Measurements from ENCODE around the gene IL17RE.
"Not testable (repeated sequence)": the region's sequence is repeated elsewhere in the genome, so short reads cannot be mapped to it uniquely, and the experiment has no call there.

IL17RE gene

DNA sequence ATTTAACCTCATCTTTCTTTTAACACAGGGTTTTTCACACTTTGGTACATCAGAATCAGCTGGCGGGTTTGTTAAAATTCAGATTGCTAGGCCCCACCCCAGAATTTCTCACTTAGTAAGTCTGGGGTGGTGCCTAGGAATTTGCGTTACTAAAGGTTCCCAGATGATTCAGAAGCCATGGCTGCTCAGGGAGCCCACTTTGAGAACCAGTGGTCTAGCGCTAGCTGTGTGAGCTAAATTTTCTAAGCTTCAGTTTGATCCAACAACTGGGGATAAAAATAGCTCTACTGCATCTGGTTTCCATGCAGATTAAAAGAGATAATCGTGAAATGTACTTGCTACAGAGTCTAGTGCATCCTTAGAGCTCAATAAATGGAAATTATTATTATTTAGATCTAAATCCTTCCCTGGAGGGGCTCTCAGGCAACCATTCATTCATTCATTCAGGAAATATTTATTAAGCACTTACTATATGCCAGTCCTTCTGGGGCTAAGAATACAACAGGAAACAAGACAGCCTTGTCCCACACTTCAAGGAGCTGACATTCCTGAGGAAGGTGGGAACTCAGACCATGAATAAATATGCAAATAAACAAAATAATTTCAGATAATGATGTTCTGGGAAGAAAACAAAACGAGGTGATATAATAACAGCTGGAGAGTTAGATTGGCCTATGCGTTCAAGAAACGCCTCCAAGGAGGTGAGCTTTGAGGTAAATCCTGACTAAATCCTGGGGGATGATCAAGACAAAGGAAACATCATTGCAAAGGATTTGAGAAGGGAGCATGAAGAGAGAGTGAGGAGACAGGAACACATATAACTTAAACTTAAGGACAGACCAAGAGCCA is 18.7 kb upstream of the IL17RE start:
- Histone ChIP-seq H3K4me3 (ENCODE audit: low read depth in 1 of 2, low read length in 2 of 2) (no peak overlapping the region), H3K27me3 (ENCODE audit: low read depth, low read length) (no peaks in the 10 kb centered on the region), H3K27ac (ENCODE audit: low read length) (peak overlapping the region; percentile 10), H3K9me3 (ENCODE audit: control insufficient read depth in 1 of 2, low read length in 2 of 2) (no peaks in the 10 kb centered on the region), H3K4me1 (ENCODE audit: control insufficient read depth in 1 of 2, insufficient read depth in 2 of 2, low read length in 2 of 2) (no peaks in the 10 kb centered on the region), H3K36me3 (ENCODE audit: control insufficient read depth in 1 of 2, insufficient read depth in 2 of 2, low read length in 2 of 2) (no peaks in the 10 kb centered on the region)

GRCh38 chr3:9884555-9885165 is 18.0 kb upstream of the IL17RE start:
- Histone ChIP-seq H3K27me3 (ENCODE audit: low read depth, low read length) (no peaks in the 10 kb centered on the region), H3K36me3 (ENCODE audit: control insufficient read depth in 1 of 2, insufficient read depth in 2 of 2, low read length in 2 of 2) (no peaks in the 10 kb centered on the region), H3K4me3 (ENCODE audit: low read depth in 1 of 2, low read length in 2 of 2) (no peak overlapping the region), H3K4me1 (ENCODE audit: control insufficient read depth in 1 of 2, insufficient read depth in 2 of 2, low read length in 2 of 2) (no peaks in the 10 kb centered on the region), H3K9me3 (ENCODE audit: control insufficient read depth in 1 of 2, low read length in 2 of 2) (no peaks in the 10 kb centered on the region), H3K27ac (ENCODE audit: low read length) (no peak overlapping the region)

DNA sequence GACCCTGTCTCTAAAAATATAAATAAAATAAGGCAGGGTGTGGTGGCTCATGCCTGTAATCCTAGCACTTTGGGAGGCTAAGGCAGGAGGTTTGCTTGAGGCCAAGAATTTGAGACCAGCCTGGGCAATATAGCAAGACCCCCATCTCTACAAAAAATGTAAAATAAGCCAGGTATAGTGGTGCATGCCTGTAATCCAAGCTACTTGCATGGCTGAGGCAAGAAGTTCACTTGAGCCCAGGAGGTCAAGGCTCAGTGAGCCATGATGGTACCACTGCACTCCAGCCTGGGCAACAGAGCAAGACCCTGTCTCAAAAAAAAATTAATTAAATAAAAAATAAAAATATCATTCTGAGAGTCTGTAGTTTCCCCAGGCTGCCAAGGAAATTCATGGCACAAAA is 16.3 kb upstream of the IL17RE start:
- no peaks in the 10 kb centered on the region for H3K9me3 ChIP-seq (ENCODE audit: control insufficient read depth in 1 of 2, low read length in 2 of 2)
- no peaks in the 10 kb centered on the region for H3K27me3 ChIP-seq (ENCODE audit: low read depth, low read length)
- no peaks in the 10 kb centered on the region for H3K4me1 ChIP-seq (ENCODE audit: control insufficient read depth in 1 of 2, insufficient read depth in 2 of 2, low read length in 2 of 2)
- H3K4me3 ChIP-seq (ENCODE audit: low read depth in 1 of 2, low read length in 2 of 2): no peak overlapping the region
- H3K36me3 ChIP-seq (ENCODE audit: control insufficient read depth in 1 of 2, insufficient read depth in 2 of 2, low read length in 2 of 2): no peaks in the 10 kb centered on the region
- H3K27ac ChIP-seq (ENCODE audit: low read length): no peak overlapping the region

- no peaks in the 10 kb centered on the region for H3K9me3 ChIP-seq (ENCODE audit: control insufficient read depth in 1 of 2, low read length in 2 of 2)
- H3K4me3 ChIP-seq (ENCODE audit: low read depth in 1 of 2, low read length in 2 of 2): no peak overlapping the region
- peaks cover 0 to under 1% of the 10 kb centered on the region in 2 donors for H3K36me3 ChIP-seq (ENCODE audit: control insufficient read depth in 1 of 2, insufficient read depth in 2 of 2, low read length in 2 of 2)
- H3K27me3 ChIP-seq (ENCODE audit: low read depth, low read length): no peaks in the 10 kb centered on the region
- no peak overlapping the region for H3K27ac ChIP-seq (ENCODE audit: low read length)
- H3K4me1 ChIP-seq (ENCODE audit: control insufficient read depth in 1 of 2, insufficient read depth in 2 of 2, low read length in 2 of 2): peaks cover 0 to 5% of the 10 kb centered on the region in 2 donors
These were observed 15.2 kb upstream of the IL17RE start for GRCh38 chr3:9887480-9887879.

GRCh38 chr3:9888540-9888939 is 14.1 kb upstream of the IL17RE start:
- H3K27ac ChIP-seq (ENCODE audit: low read length): no peak overlapping the region
- H3K4me1 ChIP-seq (ENCODE audit: control insufficient read depth in 1 of 2, insufficient read depth in 2 of 2, low read length in 2 of 2): peaks cover 0 to 10% of the 10 kb centered on the region in 2 donors
- H3K36me3 ChIP-seq (ENCODE audit: control insufficient read depth in 1 of 2, insufficient read depth in 2 of 2, low read length in 2 of 2): peaks cover 10 to 11% of the 10 kb centered on the region in 2 donors

DNA sequence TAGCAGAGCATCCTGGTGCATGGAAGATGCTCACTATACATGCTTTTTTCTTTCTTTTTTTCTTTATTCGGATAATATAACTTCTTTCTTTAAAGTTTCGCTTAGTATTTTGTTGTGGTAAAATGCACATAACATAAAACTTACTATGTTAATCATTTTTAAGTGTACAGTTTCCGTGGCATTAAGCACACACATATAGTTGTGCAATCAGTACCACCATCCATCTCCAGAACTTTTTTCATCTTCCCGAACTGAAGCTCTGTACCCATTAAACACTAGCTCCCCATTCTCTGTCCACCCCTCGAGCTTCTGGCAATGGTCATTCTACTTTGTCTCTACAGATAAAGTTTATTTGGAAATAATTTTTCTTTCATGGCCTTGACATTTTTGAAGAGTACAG is 13.2 kb upstream of the IL17RE start:
- H3K4me3 ChIP-seq (ENCODE audit: low read depth in 1 of 2, low read length in 2 of 2): no peak overlapping the region
- H3K4me1 ChIP-seq (ENCODE audit: control insufficient read depth in 1 of 2, insufficient read depth in 2 of 2, low read length in 2 of 2): peaks cover 0 to 16% of the 10 kb centered on the region in 2 donors
- H3K9me3 ChIP-seq (ENCODE audit: control insufficient read depth in 1 of 2, low read length in 2 of 2): no peaks in the 10 kb centered on the region

More at GRCh38 chr3:9888540-9888939, 14.1 kb upstream of the IL17RE start:
- H3K27me3 ChIP-seq (ENCODE audit: low read depth, low read length): no peaks in the 10 kb centered on the region
- no peak overlapping the region for H3K4me3 ChIP-seq (ENCODE audit: low read depth in 1 of 2, low read length in 2 of 2)
- no peaks in the 10 kb centered on the region for H3K9me3 ChIP-seq (ENCODE audit: control insufficient read depth in 1 of 2, low read length in 2 of 2)

DNA sequence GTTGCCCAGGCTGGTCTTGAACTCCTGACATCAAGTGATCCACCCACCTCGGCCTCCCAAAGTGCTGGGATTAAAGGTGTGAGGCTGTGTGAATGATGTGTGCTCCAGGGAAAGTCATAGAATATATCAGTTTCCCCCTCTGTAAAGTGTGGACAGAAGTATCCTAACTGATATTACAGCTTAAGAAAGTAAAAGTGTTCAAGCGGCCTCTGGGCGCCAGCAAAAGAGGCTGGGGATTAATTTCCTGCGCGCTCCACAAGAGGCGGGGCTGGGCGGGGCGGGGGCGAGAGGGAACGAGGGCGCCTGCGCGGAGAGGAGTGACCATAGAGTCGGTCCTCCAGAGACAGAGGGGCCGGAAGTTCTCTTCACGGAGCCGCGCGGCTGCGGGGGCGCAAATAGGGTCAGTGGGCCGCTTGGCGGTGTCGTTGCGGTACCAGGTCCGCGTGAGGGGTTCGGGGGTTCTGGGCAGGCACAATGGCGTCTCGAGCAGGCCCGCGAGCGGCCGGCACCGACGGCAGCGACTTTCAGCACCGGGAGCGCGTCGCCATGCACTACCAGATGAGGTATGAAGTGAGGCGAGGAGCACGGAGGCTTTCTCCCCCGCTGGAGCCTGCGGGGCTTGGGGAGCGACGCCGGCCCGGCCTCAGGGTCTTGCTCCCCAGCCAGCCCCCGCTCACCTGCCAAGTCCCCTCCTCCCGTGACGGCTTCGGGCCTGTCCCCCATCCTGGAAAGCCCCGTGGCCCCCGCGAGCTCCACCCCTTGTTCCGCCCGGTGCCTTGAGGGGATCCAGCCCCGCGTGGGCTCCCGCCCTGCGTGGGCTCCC is 12.2 kb upstream of the IL17RE start, which contains the start of gene JAGN1:
TSS of gene JAGN1 (plus strand) at position 362 of the 823 bp plus-strand sequence. CDS start at position 475, 113 bp downstream.
- peak within 1 kb of the TSS; percentile 72 to 94 for H3K4me3 ChIP-seq (ENCODE audit: low read depth in 1 of 2, low read length in 2 of 2)
- H3K9me3 ChIP-seq (ENCODE audit: control insufficient read depth in 1 of 2, low read length in 2 of 2): no peaks in the 10 kb centered on the region
- H3K27ac ChIP-seq (ENCODE audit: low read length): peak within 1 kb of the TSS; percentile 98
- H3K36me3 ChIP-seq (ENCODE audit: control insufficient read depth in 1 of 2, insufficient read depth in 2 of 2, low read length in 2 of 2): peaks cover 14 to 16% of the 10 kb centered on the region in 2 donors
- peaks cover 0 to 16% of the 10 kb centered on the region in 2 donors for H3K4me1 ChIP-seq (ENCODE audit: control insufficient read depth in 1 of 2, insufficient read depth in 2 of 2, low read length in 2 of 2)
- H3K27me3 ChIP-seq (ENCODE audit: low read depth, low read length): no peaks in the 10 kb centered on the region

More for the DNA sequence above, 13.2 kb upstream of the IL17RE start:
- no peak overlapping the region for H3K27ac ChIP-seq (ENCODE audit: low read length)
- peaks cover 14 to 16% of the 10 kb centered on the region in 2 donors for H3K36me3 ChIP-seq (ENCODE audit: control insufficient read depth in 1 of 2, insufficient read depth in 2 of 2, low read length in 2 of 2)
- H3K27me3 ChIP-seq (ENCODE audit: low read depth, low read length): no peaks in the 10 kb centered on the region

- H3K27ac ChIP-seq (ENCODE audit: low read length): peak overlapping the region; percentile 98
- H3K4me3 ChIP-seq (ENCODE audit: low read depth in 1 of 2, low read length in 2 of 2): peak overlapping the region; percentile 72 to 94
- peaks cover 14 to 16% of the 10 kb centered on the region in 2 donors for H3K36me3 ChIP-seq (ENCODE audit: control insufficient read depth in 1 of 2, insufficient read depth in 2 of 2, low read length in 2 of 2)
- peaks cover 0 to 16% of the 10 kb centered on the region in 2 donors for H3K4me1 ChIP-seq (ENCODE audit: control insufficient read depth in 1 of 2, insufficient read depth in 2 of 2, low read length in 2 of 2)
- H3K27me3 ChIP-seq (ENCODE audit: low read depth, low read length): no peaks in the 10 kb centered on the region
- H3K9me3 ChIP-seq (ENCODE audit: control insufficient read depth in 1 of 2, low read length in 2 of 2): no peaks in the 10 kb centered on the region
These were observed 11.5 kb upstream of the IL17RE start for GRCh38 chr3:9891072-9891622.

GRCh38 chr3:9893739-9894138 is 8.9 kb upstream of the IL17RE start:
- H3K4me1 ChIP-seq (ENCODE audit: control insufficient read depth in 1 of 2, insufficient read depth in 2 of 2, low read length in 2 of 2): peaks cover 0 to 32% of the 10 kb centered on the region in 2 donors
- H3K9me3 ChIP-seq (ENCODE audit: control insufficient read depth in 1 of 2, low read length in 2 of 2): no peaks in the 10 kb centered on the region
- peaks cover 14 to 16% of the 10 kb centered on the region in 2 donors for H3K36me3 ChIP-seq (ENCODE audit: control insufficient read depth in 1 of 2, insufficient read depth in 2 of 2, low read length in 2 of 2)
- H3K27ac ChIP-seq (ENCODE audit: low read length): no peak overlapping the region
- H3K4me3 ChIP-seq (ENCODE audit: low read depth in 1 of 2, low read length in 2 of 2): no peak overlapping the region
- H3K27me3 ChIP-seq (ENCODE audit: low read depth, low read length): no peaks in the 10 kb centered on the region

DNA sequence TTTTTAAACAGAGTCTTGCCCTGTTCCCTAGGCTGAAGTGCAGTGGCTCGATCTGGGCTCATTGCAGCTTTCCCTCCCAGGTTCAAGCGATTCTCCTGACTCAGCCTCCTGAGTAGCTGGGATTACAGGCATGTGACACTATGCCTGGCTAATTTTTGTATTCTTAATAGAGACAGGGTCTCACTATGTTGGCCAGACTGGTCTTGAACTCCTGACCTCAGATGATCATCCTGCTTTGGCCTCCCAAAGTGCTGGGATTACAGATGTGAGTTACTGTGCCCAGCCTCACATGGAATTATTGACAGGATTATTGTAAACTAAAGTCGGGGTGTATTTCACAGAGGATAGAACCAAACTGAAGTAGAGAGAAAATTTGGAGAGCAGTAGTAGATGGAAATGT is 6.9 kb upstream of the IL17RE start:
- H3K27ac ChIP-seq (ENCODE audit: low read length); H3K27me3 ChIP-seq (ENCODE audit: low read depth, low read length); H3K4me3 ChIP-seq (ENCODE audit: low read depth in 1 of 2, low read length in 2 of 2); H3K9me3 ChIP-seq (ENCODE audit: control insufficient read depth in 1 of 2, low read length in 2 of 2): not testable (repeated sequence)
- Histone ChIP-seq H3K36me3 (ENCODE audit: control insufficient read depth in 1 of 2, insufficient read depth in 2 of 2, low read length in 2 of 2) (peaks cover 14 to 16% of the 10 kb centered on the region in 2 donors), H3K4me1 (ENCODE audit: control insufficient read depth in 1 of 2, insufficient read depth in 2 of 2, low read length in 2 of 2) (peaks cover 0 to 32% of the 10 kb centered on the region in 2 donors)
